Measurements from ENCODE around the gene CNGA3. TPM values are rescaled to one million over a fixed set of nuclear protein-coding genes. Genes with fewer than 3 reads are reported as not detected.

The CNGA3 gene
- total and polyA plus RNA-seq, 2 of the 4 experiments (the other 2 are of a cell fraction), result under 0.01 TPM; not detected in 1

- TF ChIP-seq SMC3 (IDR thresholded peaks at IDR 0.05; ENCODE audit: low read depth, low read length) (no peak), MXI1 (IDR thresholded peaks at IDR 0.05; ENCODE audit: borderline replicate concordance, low read depth, low read length) (no peak)
- no peak for ATAC-seq (ENCODE audit: low read depth)
- Histone ChIP-seq H2BK120ac (ENCODE audit: low read depth, low read length) (no peak overlapping the region), H3K23ac (ENCODE audit: low read depth, low read length) (no peak overlapping the region), H3K27me3 (ENCODE audit: control insufficient read depth, insufficient read depth, low read length) (peaks cover 16% of the 10 kb centered on the region), H2AK9ac (replicated peaks; ENCODE audit: low read depth, low read length, poor library complexity) (no peak overlapping the region), H2AK5ac (ENCODE audit: low read depth, low read length) (no peak overlapping the region), H3K18ac (ENCODE audit: low read depth, low read length) (no peak overlapping the region), H3K9me1 (ENCODE audit: insufficient read depth, low read length) (no peaks in the 10 kb centered on the region), H2BK20ac (ENCODE audit: low read depth, low read length) (no peak overlapping the region), H3K9me3 (ENCODE audit: control insufficient read depth, insufficient read depth, low read length) (0 out of 2 replicates have a peak, but pooled peaks cover 5% of the 10 kb centered on the region), H3K56ac (ENCODE audit: extremely low read depth, insufficient read depth, low read length) (no peak overlapping the region), H2BK5ac (ENCODE audit: low read depth, low read length, poor library complexity, severe bottlenecking) (no peak overlapping the region), H4K8ac (ENCODE audit: low read depth in 2 of 2, low read length in 2 of 2) (no peak overlapping the region), H3K4me2 (ENCODE audit: low read depth, low read length) (no peak overlapping the region), H4K20me1 (ENCODE audit: insufficient read depth, low read length) (no peaks in the 10 kb centered on the region), H3K9ac (ENCODE audit: low read depth, low read length) (no peak overlapping the region), H3K27ac (ENCODE audit: insufficient read depth, low read length) (no peak overlapping the region), H3K14ac (replicated peaks; ENCODE audit: low read depth, low read length) (no peak overlapping the region), H3K4ac (ENCODE audit: low read depth, low read length) (no peak overlapping the region), H4K5ac (ENCODE audit: low read depth, low read length) (no peak overlapping the region), H2AFZ (replicated peaks; ENCODE audit: low read length, poor library complexity) (no peak overlapping the region), H4K91ac (ENCODE audit: insufficient read depth, low read depth, low read length) (no peak overlapping the region), H3K36me3 (ENCODE audit: control insufficient read depth, insufficient read depth, low read length) (no peaks in the 10 kb centered on the region), H3K79me1 (ENCODE audit: low read depth in 1 of 2, low read length in 2 of 2) (no peaks in the 10 kb centered on the region), H3K4me1 (ENCODE audit: control insufficient read depth, insufficient read depth, low read length) (no peaks in the 10 kb centered on the region), H3K4me3 (ENCODE audit: insufficient read depth, low read depth, low read length) (no peak overlapping the region), H2BK15ac (ENCODE audit: low read depth, low read length) (no peak overlapping the region)
- ChIA-PET POLR2A (ENCODE audit: unreplicated experiment) (no interaction called here), CTCF (interaction anchor here (1.0 kb wide), 1 partner anchor 17 kb away, joined by 3 read pairs; no protein-coding TSS in a partner anchor)
- intact Hi-C loops (cut with micrococcal nuclease), result no loop called here
- WGBS, 2 experiments (ENCODE audit: extremely low coverage in 2 of 2, insufficient read length in 1 of 2), result no CpG with 5 or more reads among the region's 1 CpG
- BruUV-seq (replicated peaks), result no TSS peak
- dilution Hi-C loops (cut with HindIII; ENCODE audit: low sequenced_read_pairs, unreplicated experiment), result no loop called here
- DNase-seq, result no peak
- in situ Hi-C loops (cut with MboI; ENCODE audit: low sequenced_read_pairs), result no loop called here
These were observed 21.5 kb downstream of the CNGA3 start for GRCh38 chr2:98367721-98368120.

Data from IMR-90 (cell line).